Cardiac muscle cell (in vitro differentiated cells and primary cell): Measurements from ENCODE around the gene CD226. TPM values are rescaled to one million over a fixed set of nuclear protein-coding genes. Genes with fewer than 3 reads are reported as not detected.

Experiments
- DNase-seq, 2 donors: peaks; one replicate each; pipeline versions ENCODE4 v3.0.0 to v3.0.0-alpha.2; 2010 to 2017; ENCODE audit warnings: low read depth in 1 of 2, low spot score in 1 of 2
- H3K27ac ChIP-seq: fragments of 200-600 bp; sonication (generic); 2 replicates; pipeline ENCODE4 v1.5.1; 2016
- H3K27me3 ChIP-seq: fragments of 200-600 bp; sonication (generic); 2 replicates; pipeline ENCODE4 v1.6.0; 2016; ENCODE audit warnings: control low read depth
- H3K36me3 ChIP-seq: fragments of 200-600 bp; sonication (generic); 2 replicates; pipeline ENCODE4 v1.5.1; 2016; ENCODE audit warnings: control low read depth
- H3K4me1 ChIP-seq: fragments of 200-600 bp; sonication (generic); 2 replicates; pipeline ENCODE4 v1.8.1; 2017; ENCODE audit warnings: low read depth, mild to moderate bottlenecking, mixed run types
- H3K4me3 ChIP-seq: fragments of 200-600 bp; sonication (generic); 2 replicates; pipeline ENCODE4 v1.5.1; 2016; ENCODE audit warnings: mild to moderate bottlenecking
- H3K9me3 ChIP-seq: fragments of 200-600 bp; sonication (generic); 2 replicates; pipeline ENCODE4 v1.5.1; 2017; ENCODE audit warnings: low read depth, mild to moderate bottlenecking, control low read depth
- CTCF ChIP-seq: IDR thresholded peaks from 2 replicates; pipeline ENCODE4 v1.5.1; 2012; ENCODE audit warnings: low read depth, mild to moderate bottlenecking, low read length
- polyA plus RNA-seq: library from polyadenylated mRNA; unstranded; fragments of >200 nt; fragmentation: Nextera tagmentation; extraction: Ambion mirVana; gene quantifications from 2 replicates; pipeline ENCODE4 v1.2.1, GENCODE V29; 2016
- total RNA-seq: library from RNA; depleted of rRNA; stranded (reverse); fragments of >200 nt; gene quantifications from 2 replicates; pipeline ENCODE4 v1.2.3, GENCODE V29; 2016

The CD226 gene
- total and polyA plus RNA-seq, 2 experiments from 2014 or later, result 0.71 TPM; not detected in 1

- no peak for DNase-seq
- Histone ChIP-seq H3K27me3 (no peaks in the 10 kb centered on the region), H3K9me3 (no peaks in the 10 kb centered on the region), H3K27ac (no peak overlapping the region), H3K36me3 (no peaks in the 10 kb centered on the region), H3K4me3 (no peak overlapping the region), H3K4me1 (no peaks in the 10 kb centered on the region)
- no peak for TF ChIP-seq CTCF
These were observed 40.2 kb upstream of the CD226 start for GRCh38 chr18:69987870-69988269.

- Histone ChIP-seq H3K27me3 (no peaks in the 10 kb centered on the region), H3K4me3 (no peak overlapping the region)
- DNase-seq, result no peak
These were observed 37.6 kb upstream of the CD226 start for GRCh38 chr18:69985239-69985638.

DNA sequence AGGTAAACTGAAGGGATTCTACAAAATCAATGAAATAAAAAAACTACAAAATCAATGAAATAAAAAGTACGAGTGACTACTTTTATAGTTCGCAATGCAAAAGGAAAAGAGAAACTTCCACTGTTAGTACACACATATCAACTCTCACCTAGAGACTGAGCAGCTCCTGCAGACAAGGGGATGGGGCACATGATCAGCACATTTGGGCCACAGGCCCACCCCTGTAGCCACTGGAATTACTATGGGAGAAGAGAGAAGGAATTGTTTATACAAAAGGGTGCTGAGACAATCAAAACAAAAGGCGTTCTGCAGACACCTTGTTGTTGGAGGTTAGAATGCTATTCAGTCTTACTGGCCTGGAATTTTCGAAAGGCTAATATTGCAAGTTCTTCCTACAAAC lies 34.7 kb upstream of the CD226 start:
- Histone ChIP-seq H3K27ac (no peak overlapping the region), H3K4me3 (no peak overlapping the region), H3K36me3 (no peaks in the 10 kb centered on the region), H3K27me3 (no peaks in the 10 kb centered on the region), H3K4me1 (peaks cover 3% of the 10 kb centered on the region), H3K9me3 (no peaks in the 10 kb centered on the region)
- DNase-seq, result no peak
- TF ChIP-seq CTCF, result no peak

More at GRCh38 chr18:69985239-69985638, 37.6 kb upstream of the CD226 start:
- H3K36me3 ChIP-seq, result no peaks in the 10 kb centered on the region
- no peaks in the 10 kb centered on the region for H3K9me3 ChIP-seq
- peaks cover 3% of the 10 kb centered on the region for H3K4me1 ChIP-seq
- no peak overlapping the region for H3K27ac ChIP-seq
- no peak for TF ChIP-seq CTCF

DNA sequence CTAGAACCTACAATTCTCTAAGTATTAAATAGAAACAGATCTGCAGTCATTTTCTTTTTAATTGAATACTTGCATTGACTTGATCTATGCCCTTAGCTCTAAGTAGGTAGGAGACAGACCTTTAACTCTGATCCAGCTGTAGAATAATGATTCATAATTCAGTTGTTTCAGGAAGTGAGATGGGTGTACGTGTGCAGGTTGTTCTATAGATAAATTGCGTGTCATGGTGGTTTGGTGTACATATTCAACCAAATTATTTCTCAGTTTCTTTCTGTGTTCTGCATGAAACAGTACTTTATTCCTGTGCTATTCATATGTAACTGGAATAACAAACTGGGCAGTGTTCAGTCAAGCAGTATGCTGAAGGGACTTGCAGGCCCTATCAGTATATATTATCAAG lies 34.3 kb upstream of the CD226 start:
- H3K27ac ChIP-seq, result no peak overlapping the region
- peaks cover 3% of the 10 kb centered on the region for H3K4me1 ChIP-seq
- no peaks in the 10 kb centered on the region for H3K36me3 ChIP-seq
- H3K4me3 ChIP-seq, result no peak overlapping the region
- no peaks in the 10 kb centered on the region for H3K27me3 ChIP-seq
- no peak for DNase-seq
- no peak for TF ChIP-seq CTCF
- no peaks in the 10 kb centered on the region for H3K9me3 ChIP-seq

DNA sequence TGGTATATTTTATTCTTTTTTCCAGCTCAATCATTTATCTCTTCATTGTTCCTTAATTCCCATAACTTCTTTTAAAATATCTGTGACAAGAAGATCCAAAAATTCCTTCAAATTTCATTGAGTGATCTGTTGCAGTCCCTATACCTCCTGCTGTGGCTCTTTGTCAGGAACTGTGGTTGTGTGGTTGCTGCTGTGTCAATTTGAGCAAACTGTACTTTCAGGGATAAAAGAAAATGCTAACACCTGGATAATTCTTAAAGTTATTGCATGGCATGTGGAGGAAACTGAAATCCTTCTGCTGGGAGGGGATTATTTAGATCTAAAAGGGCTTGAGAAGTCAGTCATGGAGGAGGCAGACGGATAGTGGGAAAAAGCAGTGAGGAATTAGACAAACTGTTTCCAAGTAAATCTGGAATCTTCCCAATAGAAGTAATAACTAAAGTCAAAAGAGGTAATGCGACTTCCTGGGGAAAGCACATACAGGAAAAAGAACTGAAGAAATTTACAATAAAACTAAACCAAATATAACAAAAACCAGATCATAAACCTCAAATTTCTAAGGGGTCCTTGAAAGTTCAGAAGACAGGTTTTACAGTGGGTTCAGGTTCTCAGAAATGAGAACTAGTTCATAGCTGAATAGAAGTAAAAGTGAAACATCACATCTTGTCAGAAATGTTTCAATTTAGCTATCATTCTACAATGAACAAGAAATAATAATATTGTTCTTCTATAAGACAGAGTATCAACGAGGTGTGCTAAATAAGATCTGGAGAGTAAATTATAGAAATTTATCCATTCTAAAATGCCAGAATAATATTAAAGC lies 33.5 kb upstream of the CD226 start:
- TF ChIP-seq CTCF, result no peak
- Histone ChIP-seq H3K4me1 (peaks cover 3% of the 10 kb centered on the region), H3K27ac (no peak overlapping the region), H3K9me3 (no peaks in the 10 kb centered on the region), H3K27me3 (no peaks in the 10 kb centered on the region), H3K36me3 (no peaks in the 10 kb centered on the region), H3K4me3 (no peak overlapping the region)
- DNase-seq, result no peak
